ENCODE data around the gene ADAMTS14.

GRCh38 chr10:70685455-70685911 is 13.2 kb downstream of the ADAMTS14 start:
- TF ChIP-seq CTCF (IDR thresholded peaks at IDR 0.05), result no peak
- no peak for TF ChIP-seq POLR2A (IDR thresholded peaks at IDR 0.05)

All from body of pancreas (tissue), 4 donors.